Measurements from ENCODE around the gene OGFR.
A peak's percentile ranks its signal among the peaks of the same experiment; 100 is the strongest.

OGFR gene

DNA sequence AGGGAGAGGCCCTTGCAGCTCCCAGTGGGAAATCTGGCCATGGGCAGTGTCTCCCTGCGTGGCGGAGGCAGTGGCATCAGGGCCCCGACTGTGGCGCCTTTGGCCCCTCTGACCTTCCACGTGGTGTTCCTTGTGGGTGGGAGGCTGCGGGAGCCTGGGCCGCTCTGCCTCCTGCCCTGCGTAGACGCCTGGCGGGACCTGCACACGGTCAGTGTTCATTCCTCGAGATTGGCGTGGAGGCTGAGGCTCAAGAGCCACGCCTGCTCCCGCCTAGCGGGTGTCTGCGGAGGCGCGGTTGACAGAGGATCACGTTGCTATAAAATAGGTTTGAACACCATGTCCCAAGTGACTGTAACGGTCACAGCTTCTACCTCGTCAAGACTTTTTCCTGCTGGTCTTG is 26.2 kb downstream of the OGFR start:
- H3K27me3 ChIP-seq (ENCODE audit: control insufficient read depth, low read length), result no peaks in the 10 kb centered on the region; the same call in 1 of the 2 replicates
- H4K20me1 ChIP-seq (ENCODE audit: control insufficient read depth, insufficient read depth, low read depth, low read length), result no peaks in the 10 kb centered on the region
- H3K9me3 ChIP-seq (ENCODE audit: control insufficient read depth, insufficient read depth, low read length), result no peaks in the 10 kb centered on the region
- no peak overlapping the region for H3K27ac ChIP-seq (ENCODE audit: low read depth, low read length)
- H3K79me2 ChIP-seq (ENCODE audit: control insufficient read depth, low read length), result no peaks in the 10 kb centered on the region
- H3K9me2 ChIP-seq (replicated peaks; ENCODE audit: control insufficient read depth, low read length), result no peaks in the 10 kb centered on the region
- H3K4me2 ChIP-seq (ENCODE audit: low read length), result no peak overlapping the region
- TF ChIP-seq, protein P1, sequence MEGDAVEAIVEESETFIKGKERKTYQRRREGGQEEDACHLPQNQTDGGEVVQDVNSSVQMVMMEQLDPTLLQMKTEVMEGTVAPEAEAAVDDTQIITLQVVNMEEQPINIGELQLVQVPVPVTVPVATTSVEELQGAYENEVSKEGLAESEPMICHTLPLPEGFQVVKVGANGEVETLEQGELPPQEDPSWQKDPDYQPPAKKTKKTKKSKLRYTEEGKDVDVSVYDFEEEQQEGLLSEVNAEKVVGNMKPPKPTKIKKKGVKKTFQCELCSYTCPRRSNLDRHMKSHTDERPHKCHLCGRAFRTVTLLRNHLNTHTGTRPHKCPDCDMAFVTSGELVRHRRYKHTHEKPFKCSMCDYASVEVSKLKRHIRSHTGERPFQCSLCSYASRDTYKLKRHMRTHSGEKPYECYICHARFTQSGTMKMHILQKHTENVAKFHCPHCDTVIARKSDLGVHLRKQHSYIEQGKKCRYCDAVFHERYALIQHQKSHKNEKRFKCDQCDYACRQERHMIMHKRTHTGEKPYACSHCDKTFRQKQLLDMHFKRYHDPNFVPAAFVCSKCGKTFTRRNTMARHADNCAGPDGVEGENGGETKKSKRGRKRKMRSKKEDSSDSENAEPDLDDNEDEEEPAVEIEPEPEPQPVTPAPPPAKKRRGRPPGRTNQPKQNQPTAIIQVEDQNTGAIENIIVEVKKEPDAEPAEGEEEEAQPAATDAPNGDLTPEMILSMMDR (IDR thresholded peaks at IDR 0.05; ENCODE audit: low read depth, low read length, poor library complexity, severe bottlenecking), result no peak
- no peak for TF ChIP-seq EZH2phosphoT487 (IDR thresholded peaks at IDR 0.05; ENCODE audit: borderline replicate concordance, low read length)
- no peaks in the 10 kb centered on the region for H3F3A ChIP-seq (ENCODE audit: control insufficient read depth, insufficient read depth)
- no peaks in the 10 kb centered on the region for H3K36me3 ChIP-seq (ENCODE audit: control insufficient read depth, low read length)
- peaks cover 22% of the 10 kb centered on the region for H3K4me1 ChIP-seq (ENCODE audit: control insufficient read depth, low read length)
- H3K4me3 ChIP-seq (ENCODE audit: low read length), result no peak overlapping the region

DNA sequence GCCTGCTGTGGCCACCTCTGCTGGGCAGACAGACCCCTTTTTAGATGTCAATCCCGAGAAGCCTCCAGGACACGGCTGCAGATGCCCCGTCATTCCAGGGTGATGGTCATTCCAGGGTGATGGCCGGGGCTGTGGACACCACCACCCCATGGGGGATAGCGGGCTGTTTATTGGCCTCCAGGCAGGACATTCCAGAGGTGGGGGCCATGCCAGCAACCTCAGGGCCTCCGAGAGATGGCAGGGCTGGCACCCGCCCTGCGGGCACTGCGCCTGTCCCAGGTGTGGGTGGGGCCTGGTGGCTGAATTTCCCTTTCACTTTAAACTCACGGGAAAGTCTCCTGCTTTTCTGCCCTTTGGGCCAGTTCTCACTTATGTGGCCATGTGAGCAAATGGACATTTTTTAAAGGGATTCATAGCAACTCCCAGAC is 26.7 kb downstream of the OGFR start:
- Histone ChIP-seq H3K79me2 (ENCODE audit: control insufficient read depth, low read length) (no peaks in the 10 kb centered on the region), H3K4me2 (ENCODE audit: low read length) (no peak overlapping the region), H3F3A (ENCODE audit: control insufficient read depth, insufficient read depth) (no peaks in the 10 kb centered on the region), H3K27me3 (ENCODE audit: control insufficient read depth, low read length) (no peaks in the 10 kb centered on the region; the same call in 1 of the 2 replicates), H3K4me3 (ENCODE audit: low read length) (no peak overlapping the region), H4K20me1 (ENCODE audit: control insufficient read depth, insufficient read depth, low read depth, low read length) (no peaks in the 10 kb centered on the region), H3K4me1 (ENCODE audit: control insufficient read depth, low read length) (peaks cover 16% of the 10 kb centered on the region), H3K36me3 (ENCODE audit: control insufficient read depth, low read length) (no peaks in the 10 kb centered on the region), H3K9me2 (replicated peaks; ENCODE audit: control insufficient read depth, low read length) (no peaks in the 10 kb centered on the region), H3K27ac (ENCODE audit: low read depth, low read length) (no peak overlapping the region), H3K9me3 (ENCODE audit: control insufficient read depth, insufficient read depth, low read length) (no peaks in the 10 kb centered on the region)
- no peak for TF ChIP-seq EZH2phosphoT487 (IDR thresholded peaks at IDR 0.05; ENCODE audit: borderline replicate concordance, low read length)
- TF ChIP-seq, protein P1 (IDR thresholded peaks at IDR 0.05; ENCODE audit: low read depth, low read length, poor library complexity, severe bottlenecking), result no peak

DNA sequence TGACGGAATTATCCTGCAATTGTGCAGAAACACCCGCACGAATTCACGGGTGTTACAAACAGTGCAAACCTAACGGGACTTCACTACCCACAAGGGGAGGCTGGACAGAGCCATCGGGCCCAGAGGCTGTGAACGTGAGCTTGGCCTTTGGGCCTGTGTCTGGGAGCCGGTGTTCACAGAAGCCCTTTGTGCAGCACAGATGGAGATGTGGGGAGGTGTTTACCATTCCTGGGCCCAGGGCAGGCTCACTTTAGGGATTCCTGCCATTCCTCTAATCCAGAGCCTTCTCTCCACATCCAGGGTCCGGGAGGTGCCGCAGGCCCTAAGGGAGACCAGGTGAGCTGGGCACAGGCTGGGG is 27.2 kb downstream of the OGFR start:
- Histone ChIP-seq H3K27me3 (ENCODE audit: control insufficient read depth, low read length) (no peaks in the 10 kb centered on the region), H3F3A (ENCODE audit: control insufficient read depth, insufficient read depth) (no peaks in the 10 kb centered on the region), H3K36me3 (ENCODE audit: control insufficient read depth, low read length) (no peaks in the 10 kb centered on the region), H3K27ac (ENCODE audit: low read depth, low read length) (no peak overlapping the region), H3K79me2 (ENCODE audit: control insufficient read depth, low read length) (no peaks in the 10 kb centered on the region), H3K9me2 (replicated peaks; ENCODE audit: control insufficient read depth, low read length) (no peaks in the 10 kb centered on the region), H3K9me3 (ENCODE audit: control insufficient read depth, insufficient read depth, low read length) (no peaks in the 10 kb centered on the region), H3K4me3 (ENCODE audit: low read length) (no peak overlapping the region), H3K4me1 (ENCODE audit: control insufficient read depth, low read length) (peaks cover 16% of the 10 kb centered on the region), H3K4me2 (ENCODE audit: low read length) (peak overlapping the region; percentile 48), H4K20me1 (ENCODE audit: control insufficient read depth, insufficient read depth, low read depth, low read length) (no peaks in the 10 kb centered on the region)
- TF ChIP-seq, protein P1 (IDR thresholded peaks at IDR 0.05; ENCODE audit: low read depth, low read length, poor library complexity, severe bottlenecking), result no peak
- TF ChIP-seq EZH2phosphoT487 (IDR thresholded peaks at IDR 0.05; ENCODE audit: borderline replicate concordance, low read length), result no peak

Data from DOHH2 (cell line).